Breast epithelium (tissue), 3 donors: ENCODE data around the gene IAH1.

Experiments used
- CTCF ChIP-seq, 3 donors: fragments of 450-650 bp; IDR thresholded peaks; one replicate each; pipeline ENCODE4 v1.5.1; 2016 to 2017; ENCODE audit warnings: antibody characterized with exemption in 3 of 3, mild to moderate bottlenecking in 3 of 3, moderate library complexity in 3 of 3
- POLR2A ChIP-seq: fragments of 450-650 bp; IDR thresholded peaks from one replicate; pipeline ENCODE4 v1.6.1; 2016; ENCODE audit warnings: antibody characterized with exemption, mild to moderate bottlenecking, moderate library complexity

GRCh38 chr2:9492927-9493326, 18.6 kb downstream of the IAH1 start:
- TF ChIP-seq CTCF (IDR thresholded peaks at IDR 0.05): no peak
- TF ChIP-seq POLR2A: no peak
